Endometrium (tissue), 2 donors: ENCODE results near the gene IGLL5.

ENCODE experiments used
- FAIRE-seq: peaks from 2 replicates; lab custom pipeline; 2012; peaks lifted over from hg19 to GRCh38; lab: Jason Lieb, UNC
- donor health status: control.
- donor health status: control.

The IGLL5 gene

GRCh38 chr22:22927196-22927887 is 39.7 kb downstream of the IGLL5 start:
- FAIRE-seq = no peak

GRCh38 chr22:22927888-22928665 is 40.5 kb downstream of the IGLL5 start:
- FAIRE-seq = no peak

- FAIRE-seq = no peak
Measured at GRCh38 chr22:22928666-22929380, 41.2 kb downstream of the IGLL5 start.

- no peak for FAIRE-seq
Measured at GRCh38 chr22:22929381-22930221, 42.0 kb downstream of the IGLL5 start.

GRCh38 chr22:22930222-22930497 is 42.5 kb downstream of the IGLL5 start:
- FAIRE-seq = no peak

- no peak for FAIRE-seq
Measured at GRCh38 chr22:22930571-22931556, 43.2 kb downstream of the IGLL5 start.

GRCh38 chr22:22931557-22932270 is 44.1 kb downstream of the IGLL5 start:
- FAIRE-seq = no peak

- FAIRE-seq = no peak
Measured at GRCh38 chr22:22932512-22932941, 44.9 kb downstream of the IGLL5 start.

- no peak for FAIRE-seq
Measured at GRCh38 chr22:22933100-22933806, 45.6 kb downstream of the IGLL5 start.

- no peak for FAIRE-seq
Measured at GRCh38 chr22:22933807-22934542, 46.4 kb downstream of the IGLL5 start.

GRCh38 chr22:22934543-22935055 is 47.0 kb downstream of the IGLL5 start:
- FAIRE-seq = no peak

GRCh38 chr22:22935056-22935545 is 47.5 kb downstream of the IGLL5 start:
- FAIRE-seq = no peak

- FAIRE-seq = no peak
Measured at GRCh38 chr22:22935546-22936157, 48.0 kb downstream of the IGLL5 start.

GRCh38 chr22:22936180-22936914 is 48.7 kb downstream of the IGLL5 start:
- no peak for FAIRE-seq

- FAIRE-seq = no peak
Measured at GRCh38 chr22:22936915-22937656, 49.5 kb downstream of the IGLL5 start.

- no peak for FAIRE-seq
Measured at GRCh38 chr22:22937894-22938480, 50.4 kb downstream of the IGLL5 start.
